SK-N-DZ (cell line): ENCODE data around the gene SLC38A9. TPM values are rescaled to one million over a fixed set of nuclear protein-coding genes. Genes with fewer than 3 reads are reported as not detected.
"Not testable (repeated sequence)": the region's sequence is repeated elsewhere in the genome, so short reads cannot be mapped to it uniquely, and the experiment has no call there.

Experiments used
- DNase-seq: peaks from one replicate; pipeline ENCODE4 v3.0.0-alpha.2; 2015; ENCODE audit warnings: low spot score
- polyA plus RNA-seq, 2 experiments: library from polyadenylated mRNA; depleted of rRNA; stranded (reverse); fragments of >200 nt; gene quantifications; 2 replicates each; pipeline ENCODE4 v1.2.3, GENCODE V29; 2014

SLC38A9 gene, protein sequence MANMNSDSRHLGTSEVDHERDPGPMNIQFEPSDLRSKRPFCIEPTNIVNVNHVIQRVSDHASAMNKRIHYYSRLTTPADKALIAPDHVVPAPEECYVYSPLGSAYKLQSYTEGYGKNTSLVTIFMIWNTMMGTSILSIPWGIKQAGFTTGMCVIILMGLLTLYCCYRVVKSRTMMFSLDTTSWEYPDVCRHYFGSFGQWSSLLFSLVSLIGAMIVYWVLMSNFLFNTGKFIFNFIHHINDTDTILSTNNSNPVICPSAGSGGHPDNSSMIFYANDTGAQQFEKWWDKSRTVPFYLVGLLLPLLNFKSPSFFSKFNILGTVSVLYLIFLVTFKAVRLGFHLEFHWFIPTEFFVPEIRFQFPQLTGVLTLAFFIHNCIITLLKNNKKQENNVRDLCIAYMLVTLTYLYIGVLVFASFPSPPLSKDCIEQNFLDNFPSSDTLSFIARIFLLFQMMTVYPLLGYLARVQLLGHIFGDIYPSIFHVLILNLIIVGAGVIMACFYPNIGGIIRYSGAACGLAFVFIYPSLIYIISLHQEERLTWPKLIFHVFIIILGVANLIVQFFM
- polyA plus RNA-seq (2014; cell fraction: cytosol; rRNA removed), result 21.5 and 29.7 TPM in 2 replicates
- 17.5 and 31.8 TPM in 2 replicates for polyA plus RNA-seq (2014; cell fraction: nucleus; rRNA removed)

GRCh38 chr5:55712023-55712859, at the start of gene SLC38A9:
TSS of gene SLC38A9 (minus strand) at chr5:55712324. CDS start at chr5:55697958, 14,366 bp downstream.
- DNase-seq, result peak; percentile 91

DNA sequence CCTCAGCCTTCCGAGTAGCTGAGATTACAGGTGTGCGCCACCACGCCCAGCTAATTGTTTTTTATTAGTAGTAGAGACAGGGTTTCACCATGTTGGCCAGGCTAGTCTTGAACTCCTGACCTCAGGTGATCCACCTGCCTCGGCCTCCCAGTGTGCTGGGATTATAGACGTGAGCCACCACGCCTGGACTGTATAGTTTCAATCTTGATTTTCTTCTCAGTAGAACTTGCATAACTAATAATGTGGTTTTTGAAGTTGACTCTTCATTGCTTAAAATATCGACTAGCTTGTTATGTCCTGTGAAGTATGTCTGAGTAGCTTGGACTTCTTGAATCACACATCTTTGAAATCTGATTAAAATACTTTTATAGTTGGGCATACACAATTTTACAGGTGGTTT, 49.6 kb upstream of the SLC38A9 start:
- DNase-seq, result not testable (repeated sequence)

DNA sequence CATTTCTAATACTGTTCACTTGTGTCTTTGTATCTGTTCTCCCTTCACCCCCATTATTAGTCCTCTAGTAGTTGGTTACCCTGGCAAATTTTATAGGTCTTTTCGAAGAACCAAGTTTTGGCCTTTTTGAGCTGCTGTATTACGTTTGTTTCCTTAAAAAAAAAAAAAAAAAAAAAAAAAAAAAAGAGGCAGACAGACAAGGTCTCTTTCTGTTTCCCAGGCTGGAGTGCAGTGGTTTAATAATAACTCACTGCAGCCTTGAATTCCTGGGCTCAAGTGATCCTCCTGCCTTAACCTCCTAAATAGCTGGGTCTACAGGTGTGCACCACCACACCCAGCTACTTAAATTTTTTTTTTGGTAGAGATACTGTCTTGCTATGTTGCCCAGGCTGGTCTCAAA, 46.6 kb upstream of the SLC38A9 start:
- no peak for DNase-seq

GRCh38 chr5:55758231-55758630, 46.1 kb upstream of the SLC38A9 start:
- no peak for DNase-seq

DNA sequence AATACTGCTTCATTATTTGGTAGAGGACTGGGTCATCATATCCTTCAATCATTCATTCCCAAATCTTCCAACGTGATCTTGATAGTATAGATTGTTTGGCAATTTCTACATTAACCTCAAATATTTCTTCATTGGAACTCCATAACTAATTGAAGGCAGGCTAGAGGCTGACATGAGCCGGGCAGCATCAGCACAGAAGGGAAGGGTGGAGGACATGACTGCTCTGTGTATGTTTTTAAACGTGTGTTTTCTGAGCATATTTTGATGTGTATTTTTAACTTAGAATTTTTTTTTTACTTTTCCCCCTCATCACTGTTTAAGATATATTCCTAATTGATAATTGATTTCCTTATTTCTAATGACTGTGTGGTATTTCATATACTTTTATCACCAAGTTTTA, 38.4 kb upstream of the SLC38A9 start:
- no peak for DNase-seq

GRCh38 chr5:55750063-55750462, 37.9 kb upstream of the SLC38A9 start:
- no peak for DNase-seq

GRCh38 chr5:55749387-55749786, 37.3 kb upstream of the SLC38A9 start:
- no peak for DNase-seq

DNA sequence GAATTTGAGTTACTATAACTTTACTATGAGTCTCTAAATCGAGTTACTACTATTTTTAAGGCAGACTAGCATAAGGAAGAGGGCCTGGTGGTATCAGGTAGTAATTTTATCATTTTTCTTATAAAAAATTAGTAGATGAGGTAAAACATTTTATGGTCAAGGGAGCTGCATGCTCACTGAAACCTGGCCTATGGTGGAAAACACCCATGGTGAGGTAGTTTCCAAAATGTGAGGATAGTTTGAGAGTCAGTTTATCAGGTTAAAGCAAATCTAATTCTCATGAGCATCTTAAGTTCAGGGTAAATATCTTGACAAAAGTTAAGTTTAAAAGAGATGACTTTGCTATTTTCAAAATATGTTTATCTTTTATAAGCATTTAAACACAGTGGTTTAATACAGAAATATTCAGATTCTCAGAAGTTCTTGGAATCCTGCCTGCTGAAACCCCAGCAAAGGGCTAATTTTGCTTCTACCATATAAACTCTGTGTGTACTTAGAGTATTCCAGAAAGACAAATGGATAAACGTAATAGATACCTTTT, 35.7 kb upstream of the SLC38A9 start:
- no peak for DNase-seq

GRCh38 chr5:55742778-55743177, 30.7 kb upstream of the SLC38A9 start:
- no peak for DNase-seq

- no peak for DNase-seq
Measured at GRCh38 chr5:55737793-55738192, 25.7 kb upstream of the SLC38A9 start, which contains the start of gene DDX4. TSS of gene DDX4 (plus strand) at chr5:55738061. CDS start at chr5:55738964, 903 bp downstream.

GRCh38 chr5:55734658-55735057, 22.5 kb upstream of the SLC38A9 start:
- DNase-seq, result no peak

DNA sequence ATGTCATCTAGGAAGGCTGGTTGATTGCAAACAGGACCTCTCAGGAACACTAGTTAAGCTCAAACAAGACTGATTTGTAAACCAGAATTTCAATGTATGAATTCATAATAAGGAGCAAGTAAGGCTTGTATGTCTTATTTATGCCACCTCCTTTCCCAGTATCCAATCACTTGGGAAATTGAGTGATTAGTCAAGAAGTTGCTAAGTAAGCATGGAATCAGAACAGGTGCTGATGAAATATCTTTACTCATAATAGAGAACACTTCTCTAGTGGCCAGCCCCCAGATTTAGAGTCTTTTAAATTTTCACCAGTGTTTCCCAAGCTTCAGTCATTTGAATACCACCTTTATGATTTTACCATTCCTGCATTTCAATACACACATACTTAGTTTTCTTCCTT, 20.5 kb upstream of the SLC38A9 start:
- DNase-seq, result no peak

GRCh38 chr5:55731848-55732247, 19.7 kb upstream of the SLC38A9 start:
- DNase-seq, result no peak

DNA sequence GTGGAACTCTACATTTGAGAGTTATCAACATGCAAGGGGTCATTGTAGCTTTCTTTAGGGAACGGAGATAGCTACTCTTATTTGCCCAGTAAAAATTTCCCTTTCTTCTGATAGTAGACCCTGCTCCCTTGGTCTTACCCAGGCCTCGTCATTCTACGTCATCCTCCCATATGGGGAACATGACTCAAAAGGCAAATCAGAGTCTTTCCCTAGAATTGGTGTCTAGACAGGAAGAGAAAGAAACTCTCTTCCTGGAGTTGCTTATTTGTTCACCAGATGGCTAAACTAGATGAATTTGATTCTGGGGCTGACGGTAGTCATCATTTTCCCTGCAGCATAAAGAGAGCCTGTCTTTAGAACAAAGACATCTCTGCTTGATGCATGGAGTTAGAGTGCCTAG, 12.2 kb upstream of the SLC38A9 start:
- no peak for DNase-seq

DNA sequence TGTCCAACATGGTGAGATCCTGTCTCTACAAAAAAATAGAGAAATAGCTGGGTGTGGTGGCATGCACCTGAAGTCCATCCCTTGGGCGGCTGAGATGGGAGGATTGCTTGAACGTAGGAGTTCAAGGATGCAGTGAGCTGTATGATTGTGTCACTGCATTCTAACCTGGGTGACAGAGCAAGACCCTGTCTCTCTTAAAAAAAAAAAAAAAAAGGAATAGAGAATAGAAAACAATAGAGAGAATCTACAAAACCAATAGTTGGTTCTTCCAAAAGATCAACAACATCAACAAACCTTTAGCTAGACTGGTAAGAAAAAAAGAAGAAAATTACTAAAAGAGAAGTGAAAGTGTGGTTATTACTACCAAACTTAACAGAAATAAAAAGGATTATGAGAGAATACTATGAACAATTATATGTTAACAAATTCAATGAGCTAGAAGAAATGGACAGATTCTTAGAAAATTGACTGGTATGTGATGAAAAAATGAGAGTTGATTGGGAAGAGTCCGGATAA, 8.1 kb upstream of the SLC38A9 start:
- no peak for DNase-seq

GRCh38 chr5:55719026-55719425, 6.9 kb upstream of the SLC38A9 start:
- not testable (repeated sequence) for DNase-seq

GRCh38 chr5:55715519-55716078, 3.5 kb upstream of the SLC38A9 start:
- DNase-seq, result no peak

- no peak for DNase-seq
Measured at GRCh38 chr5:55714749-55715148, 2.6 kb upstream of the SLC38A9 start.

- no peak for DNase-seq
Measured at GRCh38 chr5:55714339-55714738, 2.2 kb upstream of the SLC38A9 start.

DNA sequence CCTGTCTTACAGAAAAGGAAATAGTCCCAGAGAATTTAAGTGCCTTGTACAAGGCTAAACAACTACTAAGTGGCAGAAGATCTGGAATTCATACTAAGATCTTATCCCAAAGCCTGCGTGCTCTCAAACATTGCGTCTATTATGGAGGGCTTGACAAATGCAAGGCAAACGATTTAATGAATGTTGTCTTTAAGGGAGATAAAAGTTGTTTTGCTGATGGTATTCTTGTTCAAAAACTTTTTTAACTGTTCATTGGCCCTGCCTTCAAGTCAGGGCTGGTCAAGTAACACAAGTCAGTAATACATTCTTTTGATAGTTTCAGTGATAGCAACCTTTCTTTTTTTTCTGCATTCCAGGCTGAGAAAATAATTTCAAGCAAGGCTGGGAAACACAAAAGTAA, 1.7 kb upstream of the SLC38A9 start:
- DNase-seq, result no peak

- DNase-seq, result peak; percentile 3
Measured at GRCh38 chr5:55711507-55712022, 559 bp downstream of the SLC38A9 start.
